ENCODE results near the gene ZC3H12A.

Gene ZC3H12A

DNA sequence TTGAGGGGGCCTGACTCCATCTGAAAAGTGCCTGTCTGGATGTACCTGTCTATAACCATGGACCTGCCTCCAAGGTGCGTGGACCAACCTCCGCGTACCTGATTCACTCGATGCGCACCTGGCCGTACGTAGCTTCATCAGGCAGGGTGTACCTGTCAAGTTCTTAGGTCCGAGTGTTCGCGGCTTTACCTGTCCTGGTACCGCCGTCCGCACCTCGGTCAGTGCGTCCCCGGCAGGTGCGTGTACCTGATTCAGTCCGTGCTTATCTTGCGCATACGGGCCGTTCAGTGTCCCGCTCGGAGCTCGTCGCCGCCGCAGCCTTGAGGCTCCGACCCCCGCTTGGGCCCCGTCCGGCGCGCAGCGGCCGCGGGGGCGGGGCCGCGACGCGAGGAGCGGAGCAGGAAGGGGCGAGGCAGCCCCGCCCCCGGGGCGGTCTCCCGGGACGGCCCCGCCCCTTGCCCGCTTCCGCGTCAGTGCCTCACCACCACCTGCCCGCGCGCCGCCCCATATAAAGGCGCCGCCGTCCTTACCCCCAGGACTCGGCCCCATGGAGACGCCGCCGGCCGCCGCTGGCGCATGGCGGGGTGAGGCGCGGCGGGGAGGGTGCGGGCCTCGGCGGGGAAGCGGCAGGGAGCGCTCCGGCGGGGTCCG is at the start of gene ZC3H12A:
Gene ZC3H12A, plus strand, starts transcription at position 535 of the 651 bp plus-strand sequence. CDS start 917 bp downstream, outside the sequence.
- DNase-seq, result peak; percentile 92

DNA sequence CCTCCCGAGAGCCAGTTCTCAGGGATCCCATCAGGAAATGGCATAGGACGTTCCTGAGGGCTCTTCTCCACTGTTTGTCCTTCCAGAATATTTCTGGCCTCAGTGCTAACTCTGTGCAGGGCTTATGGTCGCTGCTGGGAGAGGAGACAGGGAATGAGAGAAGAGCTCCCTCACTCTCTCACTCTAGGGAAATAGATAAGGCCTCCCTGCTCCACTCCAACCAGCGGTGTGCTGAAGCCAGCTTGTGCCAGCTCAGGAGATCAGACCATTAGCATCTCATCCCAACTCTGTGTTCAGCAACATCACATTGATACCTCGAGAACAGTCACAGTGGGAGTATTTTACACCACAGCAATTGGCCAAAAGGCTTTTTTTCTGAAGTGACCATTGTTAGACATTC is 49.2 kb upstream of the ZC3H12A start:
- DNase-seq, result no peak

DNA sequence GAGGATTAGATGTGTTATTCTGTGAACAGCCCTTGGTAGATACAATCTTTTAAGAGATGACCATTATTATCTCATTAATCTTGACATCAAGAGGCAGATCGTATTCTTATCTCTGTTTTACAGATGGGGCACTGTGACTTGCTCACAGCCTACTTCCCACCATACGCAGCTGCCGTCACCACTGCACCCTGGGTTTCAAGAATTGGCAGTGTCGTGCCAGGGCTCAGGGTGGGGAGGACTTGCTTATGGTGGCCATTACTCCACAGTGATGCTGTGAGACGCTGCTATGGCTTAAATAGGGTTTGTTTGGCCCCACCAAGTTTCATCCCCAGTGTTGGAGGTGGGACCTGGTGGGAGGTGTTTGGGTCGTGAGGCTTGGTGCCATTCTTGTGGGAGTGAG is 45.4 kb upstream of the ZC3H12A start:
- no peak for DNase-seq

GRCh38 chr1:37430103-37430985 is 44.0 kb upstream of the ZC3H12A start:
- DNase-seq, result no peak

GRCh38 chr1:37432716-37433115 is 41.7 kb upstream of the ZC3H12A start:
- DNase-seq, result no peak

DNA sequence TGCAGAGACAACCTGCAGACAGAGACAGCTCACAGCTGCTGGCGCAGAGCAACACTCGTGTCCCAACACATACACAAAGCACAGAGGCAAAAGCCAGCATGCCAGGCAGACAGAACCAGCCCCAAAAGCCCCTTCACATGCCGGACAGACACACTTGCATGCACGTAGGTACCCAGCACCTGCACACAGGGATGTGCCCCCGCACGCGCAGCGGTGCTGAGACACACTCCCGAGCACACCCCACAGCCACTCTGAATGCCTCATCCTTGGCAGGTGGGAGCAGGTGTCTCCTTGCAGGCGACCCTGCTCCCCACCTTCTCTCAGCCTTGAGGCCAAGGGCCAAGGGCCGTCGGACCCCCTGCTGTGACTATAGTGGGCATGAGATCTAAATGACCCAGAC is 41.2 kb upstream of the ZC3H12A start:
- DNase-seq, result no peak

GRCh38 chr1:37434292-37435225 is 39.8 kb upstream of the ZC3H12A start:
- DNase-seq, result peak; percentile 69

DNA sequence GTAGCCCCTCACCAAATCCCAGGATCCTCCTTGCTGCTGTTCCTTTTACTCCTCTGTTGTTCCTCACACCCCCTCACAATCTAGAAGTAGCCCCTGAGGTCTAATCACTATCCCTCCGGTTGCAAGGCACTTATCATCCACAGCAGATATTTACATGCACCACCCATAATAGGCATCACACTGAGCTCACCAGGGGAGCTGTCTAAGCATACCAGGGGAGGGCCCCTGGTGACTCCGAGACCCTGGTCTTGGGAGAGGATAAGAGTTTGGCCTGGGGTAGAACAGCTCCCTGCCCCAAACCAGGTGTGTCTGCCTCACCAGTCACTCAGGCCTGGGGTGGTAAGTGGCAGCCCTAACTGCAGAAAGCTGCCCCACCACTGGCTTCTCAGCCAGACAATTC is 37.3 kb upstream of the ZC3H12A start:
- no peak for DNase-seq

DNA sequence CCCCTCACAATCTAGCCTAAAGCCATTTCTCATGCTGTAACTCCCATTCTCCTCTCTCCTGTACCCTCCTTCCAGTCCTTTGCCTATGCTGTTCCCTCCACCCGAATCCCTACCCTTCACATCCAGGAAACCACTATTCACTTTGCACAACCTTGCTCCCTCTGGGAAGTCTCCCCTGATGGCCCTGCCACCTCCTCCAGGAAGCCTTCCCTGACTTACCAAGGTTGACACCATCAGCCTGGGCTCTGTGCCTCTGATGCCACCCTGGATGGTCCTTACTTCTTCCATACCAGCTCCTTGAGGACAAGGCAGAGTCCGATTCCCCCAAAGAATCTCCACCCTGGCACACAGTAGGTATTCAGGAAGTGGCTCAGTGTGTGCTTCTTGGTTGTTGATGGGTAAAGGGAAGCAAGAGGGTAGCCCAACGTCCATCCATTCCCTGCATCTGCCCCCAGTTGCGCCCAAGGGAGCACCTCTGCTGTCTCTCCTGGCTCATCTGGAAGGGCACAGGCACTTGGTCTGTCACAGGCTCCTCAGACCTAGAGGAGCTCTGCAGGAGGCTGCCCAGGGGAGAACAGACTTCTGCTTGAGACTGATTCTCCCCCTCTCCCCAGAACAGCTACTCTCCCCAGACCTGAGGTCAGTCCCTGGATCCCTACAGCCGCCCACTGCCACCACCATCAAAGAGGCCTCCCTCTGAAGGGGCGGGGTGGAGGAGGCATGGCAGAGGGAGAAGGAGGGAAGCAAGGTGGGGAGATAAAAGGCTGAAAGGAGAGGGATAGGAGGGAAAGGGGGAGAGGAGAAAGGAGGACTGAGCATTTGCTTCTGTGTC is 36.1 kb upstream of the ZC3H12A start:
- DNase-seq, result no peak

- no peak for DNase-seq
Measured at GRCh38 chr1:37438869-37439343, 35.5 kb upstream of the ZC3H12A start.

DNA sequence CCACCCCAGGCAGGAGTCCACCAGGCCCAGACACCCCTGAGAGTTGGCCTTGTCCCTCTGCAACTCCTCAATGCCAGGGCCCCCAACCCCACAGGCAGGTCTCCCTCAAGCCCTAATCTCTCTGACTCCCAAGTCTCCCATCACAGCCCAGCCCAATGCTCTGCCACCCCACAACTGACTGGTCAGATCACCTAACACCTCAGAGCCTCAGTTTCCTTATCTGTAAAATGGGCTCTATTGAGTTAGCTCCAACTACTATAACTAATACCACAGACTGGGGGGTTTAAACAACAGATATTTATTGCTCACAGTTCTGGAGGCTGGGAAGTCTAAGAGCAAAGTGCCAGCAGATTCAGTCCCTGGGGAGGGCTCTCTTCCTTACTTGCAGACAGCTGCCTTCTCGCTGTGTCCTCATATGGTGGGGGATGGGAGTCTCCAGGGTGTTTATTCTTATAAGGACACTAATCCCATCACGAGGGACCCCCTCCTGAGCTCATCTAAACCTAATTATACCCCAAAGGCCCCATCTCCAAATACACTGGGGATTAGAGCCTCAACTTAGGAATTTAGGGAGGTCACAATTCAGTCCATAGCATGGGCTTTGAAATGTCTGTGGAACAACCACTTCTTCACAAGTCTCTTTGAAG is 34.9 kb upstream of the ZC3H12A start:
- no peak for DNase-seq

GRCh38 chr1:37441490-37441889 is 32.9 kb upstream of the ZC3H12A start:
- no peak for DNase-seq

GRCh38 chr1:37442139-37442538 is 32.2 kb upstream of the ZC3H12A start:
- no peak for DNase-seq

- DNase-seq, result no peak
Measured at GRCh38 chr1:37442644-37443043, 31.7 kb upstream of the ZC3H12A start.

DNA sequence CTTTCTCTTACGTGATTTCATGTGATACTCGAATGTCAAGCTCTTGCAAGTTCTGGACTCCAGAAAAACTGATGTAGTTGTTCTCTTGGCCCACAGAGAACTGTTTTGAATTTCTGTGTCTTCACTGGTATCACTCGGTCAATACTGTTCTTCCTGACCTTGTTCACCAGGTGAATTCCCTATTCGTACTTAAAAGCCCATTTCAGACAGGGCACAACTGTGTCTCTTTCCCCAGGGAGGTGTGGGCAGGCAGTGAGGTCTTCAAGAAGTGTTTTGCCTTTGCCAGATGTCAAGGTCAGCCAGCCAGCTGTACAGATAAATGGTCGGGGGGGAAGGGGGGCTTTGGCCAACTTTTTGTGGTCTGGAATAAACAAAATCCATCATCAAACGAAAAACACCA is 27.5 kb upstream of the ZC3H12A start:
- no peak for DNase-seq

DNA sequence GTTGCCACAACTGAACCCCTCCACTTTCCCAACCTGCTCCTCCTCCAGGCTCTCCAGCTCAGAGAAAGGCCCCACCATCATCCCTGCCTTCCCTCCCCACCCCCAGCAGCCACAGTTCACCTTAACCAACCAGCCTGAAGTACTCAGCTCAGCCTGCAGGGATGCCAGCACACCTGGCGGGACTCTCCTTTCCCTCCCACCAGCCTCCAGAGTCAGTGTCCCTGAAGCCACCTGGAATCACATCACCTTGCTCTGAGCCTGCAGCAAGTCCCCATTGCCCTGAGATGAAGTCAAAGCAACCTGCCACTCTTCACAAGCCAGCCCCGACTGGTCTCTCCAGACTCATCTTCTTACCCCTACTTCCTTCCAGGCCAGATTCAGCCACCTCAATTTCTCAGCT is 26.2 kb upstream of the ZC3H12A start:
- no peak for DNase-seq

DNA sequence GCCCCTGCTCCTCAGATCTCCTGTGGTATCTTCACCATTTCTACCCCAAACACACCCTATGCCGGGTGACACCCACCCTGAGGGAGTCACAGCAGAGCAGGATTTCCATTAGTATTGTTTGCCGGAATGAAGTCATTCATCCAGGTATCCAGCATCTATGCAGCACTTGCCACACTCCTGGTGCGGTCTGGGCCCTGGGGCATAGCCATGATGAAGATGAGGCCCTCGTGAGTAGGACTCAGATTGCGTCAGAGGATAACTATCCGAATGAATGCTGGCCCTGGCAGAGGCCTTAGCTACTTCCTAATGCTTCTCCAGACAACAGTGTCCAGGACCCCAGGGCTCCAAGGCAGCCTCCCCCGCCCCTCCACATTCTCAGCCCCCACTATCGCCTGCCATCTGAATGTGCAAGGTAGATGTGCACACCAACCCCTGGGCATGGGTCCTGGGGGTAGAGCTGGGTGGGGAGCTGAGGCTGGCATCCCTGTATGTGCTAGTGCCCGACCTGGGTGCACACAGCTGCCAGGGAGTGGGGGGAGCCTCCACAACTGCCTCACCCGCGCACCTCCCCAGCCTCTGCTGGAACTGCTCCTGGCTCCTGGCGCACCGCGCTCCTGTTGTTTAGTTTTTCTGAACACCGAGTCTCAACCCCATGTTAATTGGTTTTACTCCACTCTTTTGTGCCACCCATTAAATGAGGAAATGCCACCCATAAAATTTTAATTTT is 25.5 kb upstream of the ZC3H12A start:
- DNase-seq, result no peak

GRCh38 chr1:37449936-37450335 is 24.4 kb upstream of the ZC3H12A start:
- DNase-seq, result no peak

DNA sequence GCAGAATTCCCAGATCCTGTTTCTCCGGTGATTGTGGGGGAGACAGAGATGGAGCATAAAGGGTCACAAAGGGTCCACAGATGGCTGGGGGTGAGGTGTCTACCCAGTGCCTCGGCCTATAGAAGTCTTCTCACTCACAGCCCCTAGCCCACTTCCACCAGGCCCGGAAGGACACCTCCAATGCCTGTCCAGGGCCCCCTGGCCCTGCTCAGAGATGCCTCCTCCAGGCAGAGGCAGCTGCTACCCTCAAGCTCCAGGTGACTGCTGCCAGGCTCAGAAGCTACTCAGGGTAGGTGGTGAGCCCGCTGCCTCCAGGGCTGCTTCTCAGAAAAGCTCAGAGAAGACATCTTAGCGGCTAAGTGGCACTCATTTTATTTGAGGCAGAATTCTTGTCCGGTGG is 22.0 kb upstream of the ZC3H12A start:
- DNase-seq, result no peak

DNA sequence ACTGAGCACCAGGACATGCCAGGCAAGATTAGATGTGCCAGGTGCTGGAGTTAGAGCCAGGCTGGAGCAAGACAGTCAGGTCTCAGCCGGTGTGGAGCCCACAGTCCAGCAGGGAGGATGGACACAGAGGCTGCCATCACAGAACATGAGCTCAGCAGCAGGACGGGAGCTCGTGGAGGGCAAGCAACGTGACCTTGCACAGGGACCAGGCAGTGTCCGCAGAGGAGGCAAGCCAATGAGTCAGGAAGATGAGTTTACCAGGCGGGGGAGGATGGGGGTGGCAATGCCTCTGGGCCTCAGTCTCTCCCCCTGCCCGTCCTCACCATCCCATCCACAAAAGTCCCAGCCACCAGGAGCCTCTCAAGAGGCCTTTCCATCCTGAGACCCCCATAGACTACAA is 20.7 kb upstream of the ZC3H12A start:
- no peak for DNase-seq

GRCh38 chr1:37455516-37455915 is 18.9 kb upstream of the ZC3H12A start:
- no peak for DNase-seq
